ENCODE data around the gene ZNF529. TPM values are rescaled to one million over a fixed set of nuclear protein-coding genes. Genes with fewer than 3 reads are reported as not detected.
A peak's percentile ranks its signal among the peaks of the same experiment; 100 is the strongest.
"Not testable (repeated sequence)": the region's sequence is repeated elsewhere in the genome, so short reads cannot be mapped to it uniquely, and the experiment has no call there.

The ZNF529 gene
- polyA plus RNA-seq (ENCODE audit: insufficient read length in 3 of 3) = 10 to 100 TPM; 15.7 to 26.8 (median 26.3) TPM
- long read RNA-seq, donor 1, full-length matches to known transcripts = 2 of 17 reads
- long read RNA-seq, donor 1, partial matches to known transcripts = 10 of 17 reads
- long read RNA-seq, donor 1, other reads (novel, unspliced or antisense) = 5 of 17 reads
- long read RNA-seq, donor 2, full-length matches to known transcripts = 3 of 3 reads
- long read RNA-seq, donor 2, partial matches to known transcripts = 0 of 3 reads
- long read RNA-seq, donor 2, other reads (novel, unspliced or antisense) = 0 of 3 reads
- long read RNA-seq, donor 3, full-length matches to known transcripts = 3 of 3 reads
- long read RNA-seq, donor 3, partial matches to known transcripts = 0 of 3 reads
- long read RNA-seq, donor 3, other reads (novel, unspliced or antisense) = 0 of 3 reads
- long read RNA-seq, donor 4, full-length matches to known transcripts = 4 of 4 reads
- long read RNA-seq, donor 4, partial matches to known transcripts = 0 of 4 reads
- long read RNA-seq, donor 4, other reads (novel, unspliced or antisense) = 0 of 4 reads
- long read RNA-seq, donor 5 = 0 reads
- long read RNA-seq, donor 6, full-length matches to known transcripts = 3 of 17 reads
- long read RNA-seq, donor 6, partial matches to known transcripts = 14 of 17 reads
- long read RNA-seq, donor 6, other reads (novel, unspliced or antisense) = 0 of 17 reads
- long read RNA-seq, donor 7, partial matches to known transcripts = 0 of 1 reads
- long read RNA-seq, donor 7, other reads (novel, unspliced or antisense) = 0 of 1 reads
- long read RNA-seq, donor 8, full-length matches to known transcripts = 2 of 2 reads
- long read RNA-seq, donor 8, partial matches to known transcripts = 0 of 2 reads
- long read RNA-seq, donor 8, other reads (novel, unspliced or antisense) = 0 of 2 reads
- long read RNA-seq, donor 9, full-length matches to known transcripts = 3 of 14 reads
- long read RNA-seq, donor 9, partial matches to known transcripts = 11 of 14 reads
- long read RNA-seq, donor 9, other reads (novel, unspliced or antisense) = 0 of 14 reads
- long read RNA-seq, donor 10, full-length matches to known transcripts = 4 of 11 reads
- long read RNA-seq, donor 10, partial matches to known transcripts = 7 of 11 reads
- long read RNA-seq, donor 10, other reads (novel, unspliced or antisense) = 0 of 11 reads
- long read RNA-seq, donor 11, full-length matches to known transcripts = 1 of 1 reads
- long read RNA-seq, donor 11, partial matches to known transcripts = 0 of 1 reads
- long read RNA-seq, donor 11, other reads (novel, unspliced or antisense) = 0 of 1 reads
- long read RNA-seq, donor 12, full-length matches to known transcripts = 4 of 25 reads
- long read RNA-seq, donor 12, partial matches to known transcripts = 21 of 25 reads
- long read RNA-seq, donor 12, other reads (novel, unspliced or antisense) = 0 of 25 reads
- long read RNA-seq, donor 13, full-length matches to known transcripts = 1 of 18 reads
- long read RNA-seq, donor 13, partial matches to known transcripts = 17 of 18 reads
- long read RNA-seq, donor 13, other reads (novel, unspliced or antisense) = 0 of 18 reads
- long read RNA-seq, donor 14 = 0 reads
- long read RNA-seq, donor 15, full-length matches to known transcripts = 2 of 10 reads
- long read RNA-seq, donor 15, partial matches to known transcripts = 8 of 10 reads
- long read RNA-seq, donor 15, other reads (novel, unspliced or antisense) = 0 of 10 reads
- long read RNA-seq, donor 16, full-length matches to known transcripts = 3 of 3 reads
- long read RNA-seq, donor 16, partial matches to known transcripts = 0 of 3 reads
- long read RNA-seq, donor 16, other reads (novel, unspliced or antisense) = 0 of 3 reads

DNA sequence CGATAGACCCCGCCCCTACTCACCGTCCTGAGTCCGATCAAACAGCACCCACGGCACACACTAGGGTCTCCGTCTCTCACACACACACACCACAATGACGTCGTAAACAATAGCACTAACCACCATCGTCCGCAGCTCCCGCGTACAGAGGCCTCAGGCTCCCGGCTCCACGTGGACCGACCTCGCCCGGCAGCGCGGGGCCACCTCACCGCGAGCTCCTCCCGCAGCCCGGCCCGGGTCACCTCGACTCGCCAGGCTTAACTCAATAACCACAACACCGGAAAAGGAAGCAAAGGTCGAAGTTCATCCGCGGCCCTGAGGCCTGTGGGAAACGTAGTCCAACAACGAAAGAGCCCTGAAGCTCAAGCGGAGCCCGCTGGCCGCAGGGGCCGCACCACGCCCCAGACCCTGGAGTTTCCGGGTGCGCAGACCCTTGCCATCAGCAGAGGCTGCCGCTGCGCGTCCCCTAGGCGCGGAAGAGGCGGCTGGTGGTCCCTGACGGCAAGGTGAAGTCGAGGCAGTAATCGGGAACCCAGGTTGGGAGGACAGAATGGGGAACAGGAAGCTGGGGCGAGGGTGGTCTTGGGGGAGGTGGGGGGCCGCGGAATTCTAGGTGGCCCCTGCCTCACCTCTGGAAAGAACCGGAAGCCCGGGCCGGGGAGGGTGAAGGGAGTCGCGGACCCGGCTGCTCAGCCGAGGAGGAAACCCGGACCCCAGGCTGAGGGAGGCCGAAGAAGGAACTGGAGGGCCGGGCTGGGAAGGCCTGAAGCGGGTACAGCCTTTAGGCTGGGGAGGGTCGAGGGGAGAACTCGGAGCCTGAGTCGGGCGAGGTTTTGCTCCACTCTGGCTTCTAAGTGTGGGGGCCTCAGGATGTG is at the start of gene ZNF529:
ZNF529 (minus strand) TSS at position 273 of the 875 bp plus-strand sequence. CDS start 946 bp downstream, outside the sequence.
- peak; percentile 97 for DNase-seq

DNA sequence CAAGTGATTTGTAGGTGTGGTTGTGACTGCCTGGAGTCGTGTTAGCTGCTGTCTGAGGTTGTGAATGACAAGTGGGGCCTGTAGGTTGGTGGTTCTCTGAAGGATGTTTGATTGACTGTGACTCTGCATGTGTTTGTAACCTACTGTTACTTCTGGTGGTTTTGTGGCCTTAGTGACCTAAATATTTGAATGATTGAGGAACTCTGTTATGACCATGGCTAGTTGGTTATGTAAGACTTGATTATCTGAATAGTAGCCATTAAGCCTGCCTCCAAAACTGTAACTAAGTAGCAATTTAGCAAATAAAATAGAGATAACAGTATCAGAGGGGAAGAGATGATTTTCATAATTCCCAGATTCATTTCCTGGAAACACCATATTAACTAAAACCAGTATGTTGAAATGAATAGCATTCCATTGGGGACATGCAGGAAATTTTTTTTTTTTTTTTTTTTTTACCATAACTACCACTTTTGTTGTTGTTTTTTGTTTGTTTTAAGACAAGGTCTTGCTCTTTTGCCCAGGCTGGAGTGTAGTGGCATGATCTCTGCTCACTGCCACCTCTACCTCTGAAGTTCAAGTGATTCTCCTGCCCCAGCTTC is 32.9 kb upstream of the ZNF529 start:
- peak; percentile 34 for DNase-seq

DNA sequence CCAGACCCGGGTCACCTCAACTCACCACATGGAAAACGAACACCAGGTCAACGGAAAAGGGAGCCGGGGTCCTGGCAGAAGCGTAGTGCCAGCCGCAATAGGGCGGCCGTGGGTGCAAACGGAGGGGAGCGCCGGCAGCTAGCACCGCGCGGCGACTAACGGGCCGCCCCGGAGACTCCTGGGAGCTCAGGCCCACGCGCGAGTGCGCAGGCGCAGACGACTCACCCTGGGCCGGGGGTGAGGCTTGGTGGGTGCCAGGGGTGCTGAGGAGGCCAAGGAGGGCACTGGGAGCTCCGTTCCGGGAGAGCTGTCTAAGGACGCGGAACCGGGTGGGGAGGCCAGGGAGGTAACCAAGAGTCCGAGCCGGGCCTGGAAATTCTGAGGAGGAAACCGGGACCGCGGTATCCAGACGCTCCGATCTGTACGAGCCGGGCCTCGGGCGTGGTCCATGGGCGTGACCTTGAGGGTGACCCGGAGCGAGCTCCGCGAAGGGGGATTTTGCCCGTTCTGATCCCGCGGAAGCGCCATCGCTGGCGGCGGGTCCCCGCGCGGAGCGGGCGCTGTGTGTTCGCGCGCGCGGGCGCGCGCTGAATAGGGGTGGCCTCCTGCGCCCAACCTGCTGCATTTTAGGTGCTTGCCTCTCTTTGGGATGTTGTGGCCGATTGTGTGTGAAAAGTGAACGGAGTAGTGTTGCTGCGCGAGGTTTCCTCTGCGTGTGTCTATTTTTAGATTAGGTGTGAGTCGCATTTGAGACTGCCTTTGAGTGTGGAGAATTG is 32.2 kb upstream of the ZNF529 start, which contains the start of gene ZNF382:
ZNF382 (plus strand) TSS at position 213 of the 776 bp plus-strand sequence. CDS start 4,602 bp downstream, outside the sequence.
- DNase-seq = peak; percentile 74

DNA sequence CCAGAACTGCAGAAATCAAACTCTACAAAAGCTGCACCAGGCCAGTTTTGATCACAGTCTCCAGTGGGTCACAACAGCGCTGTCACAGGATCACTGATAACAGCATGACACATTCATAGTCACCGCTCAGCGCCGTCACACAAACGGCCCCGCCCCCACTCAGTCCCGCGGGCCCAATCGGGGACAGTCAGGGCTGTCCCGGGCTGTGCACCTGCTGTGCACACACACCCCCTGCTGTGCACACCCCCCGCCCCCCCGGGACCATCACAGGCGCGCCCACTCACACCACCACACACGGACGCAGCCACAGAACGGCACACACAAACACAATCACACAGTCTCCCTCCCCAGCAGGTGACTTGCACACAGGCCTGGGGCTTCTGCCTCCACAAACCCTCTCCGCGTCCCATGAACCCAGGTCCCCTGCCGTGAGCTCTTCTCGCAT is 31.6 kb upstream of the ZNF529 start:
- peak; percentile 37 for DNase-seq

DNA sequence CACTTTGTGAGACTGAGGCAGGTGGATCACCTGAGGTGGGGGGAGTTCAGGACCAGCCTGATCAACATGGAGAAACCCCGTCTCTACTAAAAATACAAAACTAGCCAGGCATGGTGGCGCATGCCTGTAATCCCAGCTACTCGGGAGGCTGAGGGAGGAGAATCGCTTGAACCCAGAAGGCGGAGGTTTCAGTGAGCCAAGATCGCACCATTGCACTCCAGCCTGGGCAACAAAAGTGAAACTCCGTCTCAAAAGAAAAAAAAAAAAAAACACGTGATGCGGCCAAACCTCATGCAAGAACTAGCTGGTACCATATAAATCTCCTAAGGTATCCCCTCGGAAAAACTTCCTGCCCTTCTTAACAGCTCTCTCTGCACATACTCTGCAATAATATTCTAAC is 29.6 kb upstream of the ZNF529 start:
- not testable (repeated sequence) for DNase-seq

DNA sequence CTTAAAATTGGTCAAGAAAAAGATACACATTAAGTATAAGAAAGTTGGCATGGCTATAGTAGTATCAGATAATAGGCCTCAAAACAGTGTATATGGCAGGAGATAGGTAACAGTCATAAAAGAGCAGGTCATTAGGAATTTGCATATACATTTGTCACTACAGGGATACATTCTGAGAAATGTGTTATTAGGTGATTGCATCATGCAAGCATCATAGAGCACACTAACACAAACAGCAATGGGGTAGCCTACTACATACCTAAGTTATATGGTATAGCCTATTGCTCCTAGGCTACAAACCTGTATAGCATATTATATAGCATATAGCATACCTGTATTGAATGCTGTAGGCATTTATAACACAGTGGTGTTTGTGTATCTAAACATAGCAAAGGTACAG is 6.2 kb upstream of the ZNF529 start:
- DNase-seq = no peak

DNA sequence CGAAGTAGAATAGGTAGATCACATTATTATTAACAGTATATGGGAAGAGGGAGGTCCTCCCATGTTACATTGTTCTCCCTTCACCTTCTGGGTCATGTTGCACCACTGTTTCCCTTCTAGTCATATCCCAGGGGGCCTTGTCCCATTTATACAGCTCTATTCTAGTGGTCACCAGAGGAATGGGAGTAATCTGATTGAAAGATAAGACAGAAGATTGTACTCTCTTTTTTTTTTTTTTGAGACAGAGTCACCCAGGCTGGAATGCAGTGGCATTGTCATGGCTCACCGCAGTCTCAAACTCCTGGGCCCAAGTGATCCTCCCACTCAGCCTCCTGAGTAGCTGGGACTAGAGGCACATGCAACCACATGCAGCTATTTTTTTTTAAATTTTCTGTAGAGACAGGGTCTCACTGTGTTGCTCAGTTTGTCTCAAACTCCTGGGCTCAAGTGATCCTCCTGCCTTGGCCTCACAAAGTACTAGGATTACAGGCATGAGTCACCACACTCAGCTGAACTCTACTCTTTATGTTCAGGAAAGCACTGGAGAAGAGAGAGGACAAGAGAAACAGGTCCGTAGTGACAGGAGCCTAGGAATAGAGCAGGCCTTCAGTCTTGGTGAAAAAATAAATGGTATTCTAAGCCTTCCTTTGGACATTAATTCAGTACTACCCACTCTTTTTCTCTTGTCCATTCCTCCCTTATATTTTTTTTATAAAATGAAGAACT is 4.3 kb upstream of the ZNF529 start:
- no peak for DNase-seq

DNA sequence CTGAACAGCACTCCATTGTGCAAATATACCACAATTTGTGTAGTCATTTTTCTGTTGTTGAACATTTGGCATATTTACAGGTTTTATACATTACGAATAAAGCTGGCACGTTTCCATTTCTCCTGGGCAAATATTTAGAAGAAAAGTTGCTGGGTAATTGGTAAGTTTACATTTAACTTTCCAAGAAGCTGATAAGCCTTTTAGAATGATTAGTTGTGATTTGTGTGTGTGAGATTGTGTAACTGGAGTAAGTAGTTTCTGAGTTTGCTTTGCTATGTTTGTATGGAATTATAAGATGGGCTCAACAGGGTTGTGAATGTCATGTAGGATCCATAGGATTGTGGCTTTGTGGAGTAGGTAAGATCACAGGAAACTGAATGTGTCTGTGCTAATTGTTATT is 1.6 kb upstream of the ZNF529 start:
- DNase-seq = no peak

DNA sequence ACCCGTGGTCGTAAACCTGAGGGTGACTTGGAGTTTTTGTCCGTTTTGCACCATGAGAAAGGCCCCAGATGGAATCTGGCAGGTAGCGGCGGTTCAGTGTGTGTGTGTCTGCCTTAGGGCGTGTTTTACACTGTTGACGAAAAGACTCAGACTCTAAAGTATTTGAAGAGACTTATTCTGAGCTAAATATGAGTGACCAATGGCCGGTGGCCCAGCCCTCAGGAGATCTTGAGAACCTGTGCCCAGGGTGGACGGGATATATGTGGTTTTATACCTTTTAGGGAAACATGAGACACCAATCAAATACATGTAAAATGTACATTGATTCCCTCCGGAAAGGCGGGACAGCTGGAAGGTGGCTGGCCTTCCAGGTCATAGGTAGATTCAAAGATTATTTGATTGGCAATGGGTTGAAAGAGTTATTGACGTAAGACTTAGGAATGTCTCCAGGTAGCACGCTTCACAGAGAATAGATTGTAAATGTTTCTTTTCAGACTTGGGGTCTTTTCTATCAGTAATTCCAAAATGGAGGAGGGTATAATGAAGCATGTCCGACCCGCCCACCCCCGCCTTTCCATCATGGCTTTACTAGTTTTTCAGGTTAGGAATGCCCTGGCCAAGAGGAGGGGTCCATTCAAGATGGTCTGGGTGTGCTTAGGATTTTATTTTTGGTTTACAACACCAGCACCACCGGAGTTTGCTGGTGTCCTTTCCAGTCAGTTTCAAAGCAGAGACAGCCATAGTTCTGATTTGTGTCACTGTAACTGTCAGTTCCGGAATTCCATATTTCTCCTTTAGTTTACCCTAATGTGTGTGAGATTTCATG is 1.0 kb upstream of the ZNF529 start:
- DNase-seq = peak; percentile 29

DNA sequence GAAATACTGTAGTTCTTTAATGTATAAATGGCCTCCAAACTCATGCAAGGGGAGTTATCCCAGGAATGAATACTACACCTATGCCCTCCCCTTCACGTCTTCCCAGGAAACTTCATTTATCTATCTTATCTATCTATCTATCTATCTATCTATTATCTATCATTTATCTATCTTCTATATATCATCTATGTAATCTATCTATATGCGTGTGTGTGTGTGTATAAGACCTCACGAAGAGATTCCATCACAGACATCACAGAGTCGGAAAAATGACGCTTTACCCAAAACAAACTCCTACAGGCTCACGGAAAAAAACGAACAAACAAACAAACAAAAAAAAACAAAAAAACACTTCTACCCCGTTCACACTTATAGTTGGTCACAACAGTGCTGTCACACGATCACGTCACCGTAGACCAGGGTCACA is 486 bp downstream of the ZNF529 start:
- no peak for DNase-seq

DNA sequence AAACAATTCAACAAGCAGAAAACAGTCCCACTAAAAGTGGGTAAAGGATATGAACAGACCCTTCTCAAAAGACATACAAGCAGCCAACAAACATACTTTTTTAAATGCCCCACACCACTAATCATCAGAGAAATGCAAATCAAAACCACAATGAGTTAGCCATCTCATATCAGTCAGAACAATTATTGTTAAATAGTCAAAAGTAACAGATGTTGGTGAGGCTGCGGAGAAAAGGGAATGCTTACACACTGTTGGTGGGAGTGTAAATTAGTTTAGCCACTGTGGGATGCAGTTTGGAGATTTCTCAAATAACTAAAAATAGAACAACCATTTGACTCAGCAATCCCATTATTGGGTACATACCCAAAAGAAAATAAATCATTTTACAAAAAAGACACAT is 8.7 kb downstream of the ZNF529 start:
- DNase-seq = no peak

DNA sequence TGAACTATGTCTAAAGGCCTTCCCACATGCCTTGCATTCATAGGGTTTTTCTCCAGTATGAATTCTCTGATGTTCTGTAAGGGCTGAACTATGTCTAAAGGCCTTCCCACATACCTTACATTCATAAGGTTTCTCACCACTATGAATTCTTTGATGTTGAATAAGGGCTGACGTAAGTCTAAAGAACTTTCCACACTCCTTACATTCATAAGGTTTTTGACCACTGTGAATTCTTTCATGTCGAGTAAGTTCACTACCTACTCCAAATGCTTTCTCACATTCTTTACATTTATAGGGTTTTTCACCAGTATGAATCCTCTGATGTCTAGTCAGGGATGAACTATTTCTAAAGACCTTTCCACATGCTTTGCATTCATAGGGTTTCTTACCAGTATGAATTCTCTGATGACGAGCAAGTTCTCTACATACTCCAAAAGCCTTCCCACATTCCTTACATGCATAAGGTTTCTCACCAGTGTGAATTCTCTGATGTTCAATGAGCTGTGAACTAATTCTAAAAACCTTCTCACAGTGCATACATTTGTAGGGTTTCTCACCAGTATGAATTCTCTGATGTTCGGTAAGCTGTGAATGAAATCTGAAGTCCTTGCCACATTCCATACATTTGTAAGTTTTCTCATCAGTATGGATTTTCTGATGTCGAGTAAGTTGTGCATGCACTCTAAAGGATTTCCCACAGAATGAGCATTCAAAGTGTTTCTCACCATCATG is 25.9 kb downstream of the ZNF529 start:
- DNase-seq = no peak

DNA sequence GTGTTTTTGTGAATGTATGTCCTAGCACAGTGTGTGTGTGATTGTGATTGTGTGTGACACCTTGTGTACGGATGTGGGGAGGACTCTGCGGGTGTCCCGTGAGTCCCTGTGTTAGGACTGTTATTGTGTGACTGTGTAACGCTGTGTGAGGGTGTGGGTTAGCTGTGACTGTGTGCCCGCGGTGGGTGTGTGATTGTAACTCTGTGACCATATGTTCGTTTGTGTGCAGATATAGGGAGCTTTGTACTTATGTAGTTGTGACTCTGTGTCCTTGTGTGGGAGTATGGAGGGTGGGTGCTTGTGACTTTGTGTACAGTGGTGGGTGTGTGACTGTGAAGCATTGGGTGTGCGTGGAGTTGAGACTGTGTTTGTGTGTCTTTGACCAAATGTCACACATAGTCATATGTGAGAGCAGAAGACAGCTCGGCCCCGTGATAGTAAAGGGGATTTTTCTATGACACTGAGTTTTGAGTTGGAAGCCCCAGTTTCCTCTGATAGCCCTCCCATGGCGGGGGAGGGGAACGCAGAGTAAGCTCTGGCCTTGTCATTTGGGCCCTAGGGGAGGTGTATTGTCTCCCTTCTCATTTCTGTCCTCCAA is 44.1 kb downstream of the ZNF529 start:
- no peak for DNase-seq

DNA sequence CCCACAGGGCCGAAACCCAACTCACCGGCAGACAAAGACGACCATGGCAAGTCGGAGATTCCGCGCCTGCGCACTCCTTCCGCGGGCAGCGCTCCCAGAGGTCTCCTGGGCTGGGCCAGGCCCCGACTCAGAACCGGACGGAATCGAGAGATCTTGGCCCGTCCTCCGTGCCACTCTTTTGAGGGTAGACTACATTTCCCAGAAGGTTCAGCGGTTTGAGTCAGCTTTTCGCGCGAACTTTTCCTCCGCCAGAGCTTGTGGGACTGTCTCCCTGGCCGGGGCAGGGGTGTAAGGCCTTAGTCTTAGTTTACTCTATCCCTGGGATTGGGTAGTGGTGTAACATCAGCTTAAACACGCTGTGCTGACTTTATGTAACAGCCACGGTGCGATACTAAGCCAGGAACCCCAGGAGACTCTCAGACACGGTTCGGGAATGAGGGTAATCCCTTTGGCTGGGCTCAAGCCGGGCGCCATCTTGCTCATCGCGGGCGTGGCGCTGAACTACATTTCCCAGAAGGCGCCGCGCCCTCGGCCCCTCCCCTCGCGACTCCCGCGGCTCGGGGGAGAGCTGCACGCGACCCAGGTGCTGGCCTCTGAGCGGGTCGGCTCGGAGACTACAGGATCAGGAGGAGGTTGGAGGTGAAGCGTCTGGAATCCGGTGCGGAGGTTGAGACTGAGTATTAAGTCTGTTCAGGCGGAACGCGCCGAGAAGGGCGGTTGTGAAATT is 44.7 kb downstream of the ZNF529 start, which contains the start of gene ZNF260:
ZNF260 (minus strand) TSS at position 78 of the 727 bp plus-strand sequence. CDS start 13,033 bp downstream, outside the sequence.
- peak; percentile 97 for DNase-seq

DNA sequence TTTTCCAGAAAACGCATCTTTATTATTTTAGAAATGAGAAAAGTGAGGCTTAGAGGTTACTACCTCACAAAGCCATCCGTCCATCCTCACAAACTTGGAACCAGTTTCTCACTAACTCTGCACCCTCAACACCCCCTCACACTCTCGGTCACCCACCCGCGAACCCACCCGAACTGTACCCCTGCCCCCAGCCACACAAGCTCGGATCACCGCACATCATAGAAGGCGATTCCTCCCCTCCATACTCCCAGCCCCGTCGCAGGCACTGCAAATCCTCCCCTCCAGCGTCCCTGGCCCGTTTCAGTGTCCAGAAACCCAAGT is 45.3 kb downstream of the ZNF529 start:
- no peak for DNase-seq
